KMS-11 (cell line): Measurements from ENCODE around the gene RPL3.
"Not testable (repeated sequence)": the region's sequence is repeated elsewhere in the genome, so short reads cannot be mapped to it uniquely, and the experiment has no call there.

Source experiments
- H2AFZ ChIP-seq: fragments of 200-600 bp; sonication (generic); 2 replicates; pipeline ENCODE4 v1.6.1; 2016; ENCODE audit warnings: antibody characterized with exemption, mixed run types, low read depth
- H3K27ac ChIP-seq: fragments of 200-600 bp; sonication (generic); 2 replicates; pipeline ENCODE4 v1.6.1; 2016; ENCODE audit warnings: mild to moderate bottlenecking, mixed run types
- H3K27me3 ChIP-seq: fragments of 200-600 bp; sonication (generic); 2 replicates; pipeline ENCODE4 v1.6.1; 2017; ENCODE audit warnings: mild to moderate bottlenecking, low read depth, mixed run types, moderate library complexity; ENCODE audit not compliant: insufficient read depth
- H3K36me3 ChIP-seq: fragments of 200-600 bp; sonication (generic); 2 replicates; pipeline ENCODE4 v1.6.1; 2017; ENCODE audit warnings: mild to moderate bottlenecking, mixed run types; ENCODE audit not compliant: insufficient read depth
- H3K4me1 ChIP-seq: fragments of 200-600 bp; sonication (generic); 2 replicates; pipeline ENCODE4 v1.6.1; 2016; ENCODE audit warnings: mild to moderate bottlenecking, low read depth, mixed run types; ENCODE audit not compliant: poor library complexity, severe bottlenecking
- H3K4me2 ChIP-seq: fragments of 200-600 bp; sonication (generic); 2 replicates; pipeline ENCODE4 v1.7.0; 2016; ENCODE audit warnings: mild to moderate bottlenecking, mixed run types
- H3K4me3 ChIP-seq: fragments of 200-600 bp; sonication (generic); IDR thresholded peaks from 2 replicates; pipeline ENCODE4 v1.6.1; 2017; ENCODE audit warnings: low read depth, low read length, mixed read lengths; ENCODE audit not compliant: insufficient read depth
- H3K79me2 ChIP-seq: fragments of 200-600 bp; sonication (generic); 2 replicates; pipeline ENCODE4 v1.6.1; 2016; ENCODE audit warnings: low read depth, mixed run types; ENCODE audit not compliant: insufficient read depth
- H3K9ac ChIP-seq: fragments of 200-600 bp; sonication (generic); 2 replicates; pipeline ENCODE4 v1.6.1; 2016; ENCODE audit warnings: mild to moderate bottlenecking, mixed run types
- H4K20me1 ChIP-seq: fragments of 200-600 bp; sonication (generic); 2 replicates; pipeline ENCODE4 v1.6.1; 2016; ENCODE audit warnings: mild to moderate bottlenecking, mixed run types; ENCODE audit not compliant: insufficient read depth
- CTCF ChIP-seq: fragments of 200-600 bp; sonication (generic); conservative IDR thresholded peaks from 2 replicates; pipeline ENCODE4 v1.6.1; 2017; ENCODE audit warnings: low read depth, mild to moderate bottlenecking, antibody characterized with exemption, low read length, moderate library complexity, mixed read lengths

RPL3 gene

DNA sequence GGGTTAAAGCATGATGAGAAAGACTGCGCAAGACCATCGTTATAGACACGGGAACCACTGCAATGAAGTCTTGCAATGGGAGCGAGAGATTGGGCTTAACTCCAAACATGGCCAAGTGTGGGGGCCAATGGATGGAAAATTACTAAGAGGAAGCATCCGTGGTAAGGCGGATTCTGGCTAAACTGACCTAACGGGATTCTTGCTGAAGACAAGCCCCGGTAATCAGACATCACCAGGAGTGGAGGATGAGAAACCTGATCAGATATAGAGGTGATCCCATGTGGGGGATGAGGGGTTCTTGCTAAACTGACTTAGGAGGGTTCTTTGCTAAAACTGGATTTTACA is 24.6 kb upstream of the RPL3 start:
- no peak overlapping the region for H3K4me2 ChIP-seq
- no peaks in the 10 kb centered on the region for H3K4me1 ChIP-seq
- H3K4me3 ChIP-seq, result no peak overlapping the region
- no peaks in the 10 kb centered on the region for H3K79me2 ChIP-seq
- no peak for TF ChIP-seq CTCF
- H3K9ac ChIP-seq, result no peak overlapping the region
- no peak overlapping the region for H2AFZ ChIP-seq
- H3K27me3 ChIP-seq, result 0 out of 2 replicates have a peak, but pooled peaks cover 4% of the 10 kb centered on the region
- H3K36me3 ChIP-seq, result no peaks in the 10 kb centered on the region
- no peak overlapping the region for H3K27ac ChIP-seq
- no peaks in the 10 kb centered on the region for H4K20me1 ChIP-seq

DNA sequence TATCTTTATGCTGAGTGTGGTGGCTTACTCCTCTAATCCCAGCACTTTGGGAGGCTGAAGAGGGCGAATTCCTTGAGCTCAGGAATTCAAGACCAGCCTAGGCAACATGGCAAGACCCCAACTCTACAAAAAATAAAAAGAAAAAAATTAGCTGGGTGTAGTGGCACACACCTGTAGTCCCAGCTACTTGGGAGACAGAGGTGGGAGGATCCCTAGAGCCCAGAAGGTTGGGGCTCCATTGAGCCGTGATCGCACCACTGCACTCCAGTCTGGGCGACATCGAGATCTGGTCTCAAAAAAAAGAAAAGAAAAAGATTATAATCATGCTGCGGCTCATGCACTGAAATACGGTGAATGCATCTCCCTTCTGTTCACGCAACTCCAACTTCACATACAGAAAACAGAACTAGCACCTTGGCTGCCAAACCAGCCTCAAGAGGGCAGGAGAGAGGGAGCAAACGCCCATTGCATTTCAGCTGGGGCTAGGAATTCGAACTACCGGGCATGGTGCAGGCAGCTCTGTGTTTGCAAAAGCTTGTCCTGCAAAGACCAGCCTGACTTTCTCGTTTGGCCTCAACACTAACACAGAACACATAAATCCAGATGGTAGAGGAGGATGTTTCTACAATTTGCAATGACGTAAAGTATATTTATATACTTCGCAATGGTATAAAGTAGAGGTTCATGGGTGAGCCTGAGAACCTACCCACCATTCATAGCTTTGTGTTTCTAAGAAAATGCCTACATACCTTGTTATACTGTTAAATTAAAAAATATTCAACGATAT is 24.0 kb upstream of the RPL3 start:
- Histone ChIP-seq H3K27me3 (0 out of 2 replicates have a peak, but pooled peaks cover 4% of the 10 kb centered on the region), H2AFZ (no peak overlapping the region), H3K4me2 (no peak overlapping the region), H3K36me3 (no peaks in the 10 kb centered on the region), H3K27ac (no peak overlapping the region), H3K79me2 (no peaks in the 10 kb centered on the region), H3K9ac (no peak overlapping the region), H3K4me3 (no peak overlapping the region), H3K4me1 (no peaks in the 10 kb centered on the region), H4K20me1 (no peaks in the 10 kb centered on the region)
- peak; percentile 78 for TF ChIP-seq CTCF

- TF ChIP-seq CTCF, result no peak
- Histone ChIP-seq H3K36me3 (no peaks in the 10 kb centered on the region), H3K79me2 (no peaks in the 10 kb centered on the region)
Observed at GRCh38 chr22:39341179-39341578, 21.8 kb upstream of the RPL3 start.

DNA sequence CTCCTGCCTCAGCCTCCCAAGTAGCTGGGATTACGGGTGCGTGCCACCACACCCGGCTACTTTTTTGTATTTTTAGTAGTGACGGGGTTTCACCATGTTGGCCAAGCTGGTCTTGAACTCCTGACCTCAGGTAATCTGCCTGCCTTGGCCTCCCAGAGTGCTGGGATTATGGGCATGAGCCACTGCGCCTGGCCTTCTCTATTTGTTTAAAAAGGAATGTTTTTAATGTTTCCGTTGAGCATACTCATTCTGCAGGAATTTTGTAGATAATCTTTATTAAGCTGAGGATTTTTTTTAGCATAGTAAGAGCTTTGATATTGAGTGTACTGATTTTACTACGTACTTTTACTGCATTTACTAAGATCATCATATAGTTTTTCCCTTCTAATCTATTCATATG is 20.4 kb upstream of the RPL3 start:
- not testable (repeated sequence) for H3K27ac ChIP-seq, H2AFZ ChIP-seq, H3K4me3 ChIP-seq, H3K79me2 ChIP-seq, H3K27me3 ChIP-seq, H3K9ac ChIP-seq, H4K20me1 ChIP-seq, H3K36me3 ChIP-seq, H3K4me1 ChIP-seq, H3K4me2 ChIP-seq

More at GRCh38 chr22:39341179-39341578, 21.8 kb upstream of the RPL3 start:
- Histone ChIP-seq H3K4me3 (no peak overlapping the region), H3K4me2 (no peak overlapping the region), H2AFZ (no peak overlapping the region), H3K27me3 (0 out of 2 replicates have a peak, but pooled peaks cover 4% of the 10 kb centered on the region), H3K27ac (no peak overlapping the region), H3K9ac (no peak overlapping the region), H4K20me1 (no peaks in the 10 kb centered on the region), H3K4me1 (no peaks in the 10 kb centered on the region)

GRCh38 chr22:39336411-39336810 is 17.0 kb upstream of the RPL3 start:
- Histone ChIP-seq H3K4me2 (no peak overlapping the region), H2AFZ (no peak overlapping the region), H3K9ac (no peak overlapping the region), H3K4me3 (no peak overlapping the region), H3K79me2 (no peaks in the 10 kb centered on the region), H3K27me3 (no peaks in the 10 kb centered on the region), H3K27ac (no peak overlapping the region), H3K36me3 (no peaks in the 10 kb centered on the region), H3K4me1 (peaks cover 14% of the 10 kb centered on the region), H4K20me1 (no peaks in the 10 kb centered on the region)
- no peak for TF ChIP-seq CTCF
